ENCODE measurements around the gene AP2S1.

The AP2S1 gene

GRCh38 chr19:46847528-46847927 is 3.1 kb downstream of the AP2S1 start (continued):
- TF ChIP-seq ZNF518A (tag by site-specific recombination; conservative IDR thresholded peaks at IDR 0.05; ENCODE audit: low read depth) (no peak), GLIS2 (tag by site-specific recombination; IDR thresholded peaks at IDR 0.05) (no peak), ZNF473 (tag by site-specific recombination; IDR thresholded peaks at IDR 0.05) (no peak)

GRCh38 chr19:46845959-46846459 is 4.6 kb downstream of the AP2S1 start:
- peaks cover 29 to 42% of the 10 kb centered on the region in 2 experiments; a peak in 2 of 3 replicates for H3K36me3 ChIP-seq (ENCODE audit: control insufficient read depth in 2 of 2, insufficient read depth in 1 of 2, low read length in 2 of 2)
- peaks cover 15% of the 10 kb centered on the region for H3K4me1 ChIP-seq (ENCODE audit: control insufficient read depth, insufficient read depth, low read length)
- POLR2A ChIA-PET = interaction anchor here (0.7 kb wide), 1 partner anchor 224 kb away, joined by 4 read pairs; no protein-coding TSS in a partner anchor
- H3K9me3 ChIP-seq (ENCODE audit: control insufficient read depth, insufficient read depth, low read depth, low read length) = no peaks in the 10 kb centered on the region
- CTCF ChIA-PET = interaction anchor here (0.8 kb wide), 1 partner anchor 88 kb away, joined by 4 read pairs; no protein-coding TSS in a partner anchor
- no peak overlapping the region for H3K4me3 ChIP-seq (ENCODE audit: low read depth, low read length)
- TF ChIP-seq KLF1 (tag by site-specific recombination; IDR thresholded peaks at IDR 0.05) = peak; percentile 76
- no peak for TF ChIP-seq ZNF561 (tag by site-specific recombination; IDR thresholded peaks at IDR 0.05; ENCODE audit: borderline replicate concordance)
- H3K27ac ChIP-seq (ENCODE audit: extremely low read depth, low read depth, low read length) = no peak overlapping the region

- peaks cover 34 to 54% of the 10 kb centered on the region in 2 experiments; a peak in 2 of 3 replicates for H3K36me3 ChIP-seq (ENCODE audit: control insufficient read depth in 2 of 2, insufficient read depth in 1 of 2, low read length in 2 of 2)
- peaks cover 7% of the 10 kb centered on the region for H3K4me1 ChIP-seq (ENCODE audit: control insufficient read depth, insufficient read depth, low read length)
- H3K27ac ChIP-seq (ENCODE audit: extremely low read depth, low read depth, low read length) = no peak overlapping the region
- POLR2A ChIA-PET = no interaction called here
- CTCF ChIA-PET = interaction anchor here (0.6 to 1.4 kb wide), 5 partner anchors 86 to 115 kb away, joined by 3 to 10 read pairs (median 4); no protein-coding TSS in a partner anchor
- TF ChIP-seq ZNF623 (tag by site-specific recombination; IDR thresholded peaks at IDR 0.05) = peak; percentile 72
- TF ChIP-seq ZBTB10 (tag by site-specific recombination; IDR thresholded peaks at IDR 0.05) = no peak
- peak; percentile 38 for TF ChIP-seq WT1 (tag by site-specific recombination; IDR thresholded peaks at IDR 0.05)
- TF ChIP-seq ZNF449 (tag by site-specific recombination; IDR thresholded peaks at IDR 0.05) = no peak
- no peaks in the 10 kb centered on the region for H3K9me3 ChIP-seq (ENCODE audit: control insufficient read depth, insufficient read depth, low read depth, low read length)
- no peak overlapping the region for H3K4me3 ChIP-seq (ENCODE audit: low read depth, low read length)
Observed at GRCh38 chr19:46844067-46844489, 6.6 kb downstream of the AP2S1 start.

- Histone ChIP-seq H3K27ac (ENCODE audit: extremely low read depth, low read depth, low read length) (no peak overlapping the region), H3K4me1 (ENCODE audit: control insufficient read depth, insufficient read depth, low read length) (peaks cover 7% of the 10 kb centered on the region), H3K4me3 (ENCODE audit: low read depth, low read length) (no peak overlapping the region), H3K9me3 (ENCODE audit: control insufficient read depth, insufficient read depth, low read depth, low read length) (no peaks in the 10 kb centered on the region), H3K36me3 (ENCODE audit: control insufficient read depth in 2 of 2, insufficient read depth in 1 of 2, low read length in 2 of 2) (peaks cover 37 to 64% of the 10 kb centered on the region in 2 experiments; a peak in 2 of 3 replicates)
- ChIA-PET CTCF (interaction anchor here (0.6 to 4.1 kb wide), 10 partner anchors 10 to 199 kb away, joined by 3 to 83 read pairs (median 4); no protein-coding TSS in a partner anchor), POLR2A (no interaction called here)
- 0 out of 2 replicates have a peak, but pooled peaks have one; percentile 2 for TF ChIP-seq SCRT2 (tag by site-specific recombination; IDR thresholded peaks at IDR 0.05)
- TF ChIP-seq SCRT1 (tag by site-specific recombination; IDR thresholded peaks at IDR 0.05; ENCODE audit: borderline replicate concordance) = no peak
Observed at GRCh38 chr19:46842791-46843190, 7.9 kb downstream of the AP2S1 start.

Data from HEK293 (cell line).